ENCODE measurements around the gene SLC7A11.

The SLC7A11 gene

DNA sequence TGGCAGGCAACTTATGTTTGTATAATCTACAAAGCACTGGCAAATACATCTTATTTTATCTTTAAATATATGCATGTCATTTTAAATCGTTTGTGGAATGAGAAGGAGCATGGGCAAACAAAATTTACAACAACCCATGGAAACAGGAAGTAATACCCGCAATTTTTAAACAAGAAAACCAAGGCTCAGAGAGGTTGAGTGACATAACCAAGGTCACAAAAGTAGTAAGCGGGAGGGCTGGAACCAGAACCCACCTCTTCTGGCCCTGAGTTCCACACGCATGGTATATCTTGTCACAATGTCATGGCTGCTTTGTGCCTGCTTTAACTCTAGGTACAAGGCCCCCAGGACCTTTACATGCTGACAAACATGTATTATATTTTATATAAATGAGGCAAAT lies 52.9 kb downstream of the SLC7A11 start:
- TF ChIP-seq, protein P1, sequence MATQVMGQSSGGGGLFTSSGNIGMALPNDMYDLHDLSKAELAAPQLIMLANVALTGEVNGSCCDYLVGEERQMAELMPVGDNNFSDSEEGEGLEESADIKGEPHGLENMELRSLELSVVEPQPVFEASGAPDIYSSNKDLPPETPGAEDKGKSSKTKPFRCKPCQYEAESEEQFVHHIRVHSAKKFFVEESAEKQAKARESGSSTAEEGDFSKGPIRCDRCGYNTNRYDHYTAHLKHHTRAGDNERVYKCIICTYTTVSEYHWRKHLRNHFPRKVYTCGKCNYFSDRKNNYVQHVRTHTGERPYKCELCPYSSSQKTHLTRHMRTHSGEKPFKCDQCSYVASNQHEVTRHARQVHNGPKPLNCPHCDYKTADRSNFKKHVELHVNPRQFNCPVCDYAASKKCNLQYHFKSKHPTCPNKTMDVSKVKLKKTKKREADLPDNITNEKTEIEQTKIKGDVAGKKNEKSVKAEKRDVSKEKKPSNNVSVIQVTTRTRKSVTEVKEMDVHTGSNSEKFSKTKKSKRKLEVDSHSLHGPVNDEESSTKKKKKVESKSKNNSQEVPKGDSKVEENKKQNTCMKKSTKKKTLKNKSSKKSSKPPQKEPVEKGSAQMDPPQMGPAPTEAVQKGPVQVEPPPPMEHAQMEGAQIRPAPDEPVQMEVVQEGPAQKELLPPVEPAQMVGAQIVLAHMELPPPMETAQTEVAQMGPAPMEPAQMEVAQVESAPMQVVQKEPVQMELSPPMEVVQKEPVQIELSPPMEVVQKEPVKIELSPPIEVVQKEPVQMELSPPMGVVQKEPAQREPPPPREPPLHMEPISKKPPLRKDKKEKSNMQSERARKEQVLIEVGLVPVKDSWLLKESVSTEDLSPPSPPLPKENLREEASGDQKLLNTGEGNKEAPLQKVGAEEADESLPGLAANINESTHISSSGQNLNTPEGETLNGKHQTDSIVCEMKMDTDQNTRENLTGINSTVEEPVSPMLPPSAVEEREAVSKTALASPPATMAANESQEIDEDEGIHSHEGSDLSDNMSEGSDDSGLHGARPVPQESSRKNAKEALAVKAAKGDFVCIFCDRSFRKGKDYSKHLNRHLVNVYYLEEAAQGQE (IDR thresholded peaks at IDR 0.05; ENCODE audit: insufficient replicate concordance, low read depth) = no peak
- TF ChIP-seq GABPA (IDR thresholded peaks at IDR 0.05; ENCODE audit: low read depth) (0 out of 2 replicates have a peak, but pooled peaks have one; percentile 20), POLR2AphosphoS5 (IDR thresholded peaks at IDR 0.05; ENCODE audit: low read depth) (0 out of 2 replicates have a peak, but pooled peaks have one; percentile 21), SPI1 (IDR thresholded peaks at IDR 0.05; ENCODE audit: borderline replicate concordance, low read depth) (no peak)

DNA sequence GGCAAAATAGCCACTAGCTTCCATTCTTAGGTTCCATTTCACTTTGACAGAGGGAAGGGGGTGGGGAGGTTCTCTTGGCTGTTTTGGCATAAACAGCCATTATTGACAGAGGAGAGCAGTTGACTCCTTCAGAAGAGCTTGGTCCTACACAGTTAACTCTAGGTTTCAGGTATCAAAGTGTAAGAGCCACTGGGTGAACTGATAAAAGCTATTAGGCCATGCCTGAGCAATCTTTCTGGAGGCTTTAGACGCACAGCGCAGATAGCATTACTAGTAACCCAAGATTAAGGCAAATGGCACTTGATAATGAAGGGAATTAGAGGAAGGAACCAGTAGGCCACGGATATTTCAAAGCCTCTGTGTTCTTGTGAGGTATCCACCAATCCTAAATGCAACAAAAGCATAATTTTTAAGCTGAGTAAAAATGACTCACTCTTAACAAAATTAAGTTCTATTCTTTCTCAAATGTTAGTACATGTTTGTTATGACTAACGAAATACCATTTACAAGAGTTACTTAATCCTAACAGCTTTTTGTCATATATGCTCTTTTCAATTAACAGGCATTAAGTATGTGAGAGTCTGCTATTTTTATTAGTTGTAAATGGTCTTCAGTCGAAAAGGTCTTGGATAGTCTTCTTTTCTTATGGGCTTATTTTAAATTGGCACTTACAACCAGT lies 53.6 kb downstream of the SLC7A11 start:
- Histone ChIP-seq H3K4me3 (replicated peaks; ENCODE audit: insufficient read depth, low read length) (no peak overlapping the region), H3K27ac (replicated peaks) (peak overlapping the region; percentile 73), H3K27me3 (ENCODE audit: insufficient read depth, poor library complexity, severe bottlenecking) (no peaks in the 10 kb centered on the region)
- DNase-seq (ENCODE audit: low read depth in 1 of 2, low spot score in 1 of 2) = peak in 1 of 2 experiments; percentile 22
- TF ChIP-seq, protein P2, sequence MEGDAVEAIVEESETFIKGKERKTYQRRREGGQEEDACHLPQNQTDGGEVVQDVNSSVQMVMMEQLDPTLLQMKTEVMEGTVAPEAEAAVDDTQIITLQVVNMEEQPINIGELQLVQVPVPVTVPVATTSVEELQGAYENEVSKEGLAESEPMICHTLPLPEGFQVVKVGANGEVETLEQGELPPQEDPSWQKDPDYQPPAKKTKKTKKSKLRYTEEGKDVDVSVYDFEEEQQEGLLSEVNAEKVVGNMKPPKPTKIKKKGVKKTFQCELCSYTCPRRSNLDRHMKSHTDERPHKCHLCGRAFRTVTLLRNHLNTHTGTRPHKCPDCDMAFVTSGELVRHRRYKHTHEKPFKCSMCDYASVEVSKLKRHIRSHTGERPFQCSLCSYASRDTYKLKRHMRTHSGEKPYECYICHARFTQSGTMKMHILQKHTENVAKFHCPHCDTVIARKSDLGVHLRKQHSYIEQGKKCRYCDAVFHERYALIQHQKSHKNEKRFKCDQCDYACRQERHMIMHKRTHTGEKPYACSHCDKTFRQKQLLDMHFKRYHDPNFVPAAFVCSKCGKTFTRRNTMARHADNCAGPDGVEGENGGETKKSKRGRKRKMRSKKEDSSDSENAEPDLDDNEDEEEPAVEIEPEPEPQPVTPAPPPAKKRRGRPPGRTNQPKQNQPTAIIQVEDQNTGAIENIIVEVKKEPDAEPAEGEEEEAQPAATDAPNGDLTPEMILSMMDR (IDR thresholded peaks at IDR 0.05; ENCODE audit: insufficient read depth, low read length) = no peak
- no peak for TF ChIP-seq GABPA (IDR thresholded peaks at IDR 0.05; ENCODE audit: low read depth)

More for the DNA sequence above, 52.9 kb downstream of the SLC7A11 start:
- Histone ChIP-seq H3K27me3 (ENCODE audit: insufficient read depth, poor library complexity, severe bottlenecking) (no peaks in the 10 kb centered on the region), H3K27ac (replicated peaks) (peak overlapping the region; percentile 73), H3K4me3 (replicated peaks; ENCODE audit: insufficient read depth, low read length) (no peak overlapping the region)
- peak; percentile 45 to 65 for DNase-seq (ENCODE audit: low read depth in 1 of 2, low spot score in 1 of 2)

DNA sequence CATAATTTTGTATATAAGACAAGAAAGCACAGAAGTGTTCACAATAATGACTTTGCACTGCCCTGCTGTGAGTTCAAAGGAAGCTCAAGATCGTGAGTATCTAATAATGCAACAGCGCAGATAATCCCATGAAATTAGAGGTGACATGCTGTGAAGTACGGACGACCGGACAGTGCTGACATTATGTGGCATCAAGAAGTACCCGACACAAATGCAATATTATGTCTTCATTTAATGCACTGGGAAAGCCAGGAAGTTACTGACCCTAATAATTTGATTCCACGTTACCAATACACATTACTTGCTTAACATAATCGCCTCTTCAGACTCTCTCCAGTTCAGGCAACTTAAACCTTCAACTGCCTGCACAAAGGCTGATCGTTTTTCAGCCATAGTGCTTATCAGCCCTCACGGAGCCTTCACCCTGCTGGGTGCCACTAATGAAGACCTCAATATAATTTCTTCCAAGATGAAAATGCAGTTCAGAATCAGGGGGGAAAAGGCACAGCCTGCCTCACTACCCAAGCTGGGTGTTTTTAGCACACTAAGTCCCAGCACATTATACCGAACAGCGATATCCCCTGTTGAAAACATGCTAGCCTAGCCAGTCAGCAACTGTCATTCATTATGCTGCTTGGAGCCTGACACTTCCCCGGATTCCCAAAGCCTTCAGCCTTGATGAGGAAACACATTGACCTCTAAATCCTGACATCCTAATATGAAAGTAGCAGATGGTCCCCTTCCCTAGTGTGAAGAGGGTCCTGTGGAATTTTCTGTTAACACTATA lies 56.1 kb downstream of the SLC7A11 start:
- no peak for DNase-seq (ENCODE audit: low read depth in 1 of 2, low spot score in 1 of 2)
- TF ChIP-seq GABPA (IDR thresholded peaks at IDR 0.05; ENCODE audit: low read depth) (no peak), SPI1 (IDR thresholded peaks at IDR 0.05; ENCODE audit: borderline replicate concordance, low read depth) (no peak), POLR2AphosphoS5 (IDR thresholded peaks at IDR 0.05; ENCODE audit: low read depth) (no peak)
- TF ChIP-seq, protein P1 (IDR thresholded peaks at IDR 0.05; ENCODE audit: insufficient replicate concordance, low read depth) = no peak
- TF ChIP-seq, protein P2 (IDR thresholded peaks at IDR 0.05; ENCODE audit: insufficient read depth, low read length) = no peak
- H3K27ac ChIP-seq (replicated peaks) = no peak overlapping the region
- no peaks in the 10 kb centered on the region for H3K27me3 ChIP-seq (ENCODE audit: insufficient read depth, poor library complexity, severe bottlenecking)
- no peak overlapping the region for H3K4me3 ChIP-seq (replicated peaks; ENCODE audit: insufficient read depth, low read length)

DNA sequence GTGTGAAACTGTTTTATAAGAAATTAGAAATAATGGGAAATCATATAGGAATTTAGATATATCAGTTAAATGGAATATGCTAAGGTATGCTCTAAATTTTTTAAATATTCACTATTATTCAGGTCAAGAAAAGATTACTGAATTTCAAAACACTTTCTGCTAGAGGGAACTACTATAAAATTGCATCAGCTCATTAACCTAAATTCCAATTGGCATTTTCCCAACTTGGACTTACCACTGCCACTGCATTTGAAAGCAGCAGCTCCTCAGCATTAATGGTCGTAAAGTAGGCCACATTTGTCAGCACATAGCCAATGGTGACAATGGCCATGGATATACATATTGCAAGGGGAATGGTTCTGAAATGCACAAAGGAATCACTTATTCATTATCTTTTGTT lies 57.3 kb downstream of the SLC7A11 start:
- no peak for TF ChIP-seq POLR2AphosphoS5 (IDR thresholded peaks at IDR 0.05; ENCODE audit: low read depth)
- Histone ChIP-seq H3K27me3 (ENCODE audit: insufficient read depth, poor library complexity, severe bottlenecking) (no peaks in the 10 kb centered on the region), H3K4me3 (replicated peaks; ENCODE audit: insufficient read depth, low read length) (no peak overlapping the region), H3K27ac (replicated peaks) (no peak overlapping the region)
- DNase-seq (ENCODE audit: low read depth in 1 of 2, low spot score in 1 of 2) = no peak

All from HL-60 (cell line).